DOHH2 (cell line): ENCODE measurements around the gene LRRC25.

Experiments used
- H3F3A ChIP-seq: fragments of 200-600 bp; sonication (generic), shearing (Covaris generic); 2 replicates; pipeline ENCODE4 v1.6.0; 2016; ENCODE audit warnings: antibody characterized with exemption, mild to moderate bottlenecking; ENCODE audit not compliant: control insufficient read depth, insufficient read depth
- H3K27ac ChIP-seq: fragments of 200-600 bp; sonication (generic); 2 replicates; pipeline ENCODE4 v1.5.1; 2014; ENCODE audit warnings: low read depth, mild to moderate bottlenecking, low read length, moderate library complexity
- H3K27me3 ChIP-seq: fragments of 200-600 bp; sonication (generic); 2 replicates; pipeline ENCODE4 v1.6.1; 2014; ENCODE audit warnings: mild to moderate bottlenecking, low read length, mixed read lengths; ENCODE audit not compliant: control insufficient read depth
- H3K36me3 ChIP-seq: fragments of 200-600 bp; sonication (generic); 2 replicates; pipeline ENCODE4 v1.6.1; 2014; ENCODE audit warnings: mild to moderate bottlenecking, low read length, moderate library complexity, mixed read lengths; ENCODE audit not compliant: control insufficient read depth
- H3K4me1 ChIP-seq: fragments of 200-600 bp; sonication (generic); 2 replicates; pipeline ENCODE4 v1.6.1; 2014; ENCODE audit warnings: mild to moderate bottlenecking, low read length, mixed read lengths; ENCODE audit not compliant: control insufficient read depth
- H3K4me2 ChIP-seq: fragments of 200-600 bp; sonication (generic); 2 replicates; pipeline ENCODE4 v1.6.0; 2014; ENCODE audit warnings: mild to moderate bottlenecking, low read length, moderate library complexity
- H3K4me3 ChIP-seq: fragments of 200-600 bp; sonication (generic); 2 replicates; pipeline ENCODE4 v1.5.1; 2014; ENCODE audit warnings: mild to moderate bottlenecking, low read length, mixed read lengths
- H3K79me2 ChIP-seq: fragments of 200-600 bp; sonication (generic); 2 replicates; pipeline ENCODE4 v1.6.1; 2014; ENCODE audit warnings: mild to moderate bottlenecking, low read length, mixed read lengths; ENCODE audit not compliant: control insufficient read depth
- H3K9me2 ChIP-seq: fragments of 200-600 bp; sonication (generic); replicated peaks from 2 replicates; pipeline ENCODE4 v1.6.1; 2014; ENCODE audit warnings: mild to moderate bottlenecking, low read length, mixed read lengths; ENCODE audit not compliant: control insufficient read depth
- H3K9me3 ChIP-seq: fragments of 200-600 bp; sonication (generic); 2 replicates; pipeline ENCODE4 v1.6.1; 2014; ENCODE audit warnings: antibody characterized with exemption, low read length, mixed read lengths; ENCODE audit not compliant: control insufficient read depth, insufficient read depth
- H4K20me1 ChIP-seq: fragments of 200-600 bp; sonication (generic); 2 replicates; pipeline ENCODE4 v1.6.0; 2014; ENCODE audit warnings: low read depth, mild to moderate bottlenecking, antibody characterized with exemption, low read length, moderate library complexity; ENCODE audit not compliant: control insufficient read depth, insufficient read depth
- CTCF ChIP-seq: fragments of 200-600 bp; sonication (generic); IDR thresholded peaks from one replicate; pipeline ENCODE4 v1.5.1; 2014; ENCODE audit warnings: antibody characterized with exemption, mild to moderate bottlenecking, low read depth, low read length; ENCODE audit not compliant: poor library complexity, severe bottlenecking
- EZH2phosphoT487 ChIP-seq: fragments of 200-600 bp; sonication (generic); IDR thresholded peaks from 2 replicates; pipeline ENCODE4 v1.6.1; 2017; ENCODE audit warnings: borderline replicate concordance, mild to moderate bottlenecking, antibody characterized with exemption, low read length, moderate library complexity, mixed read lengths

The LRRC25 gene

GRCh38 chr19:18436671-18437490, 39.5 kb upstream of the LRRC25 start:
- H3K79me2 ChIP-seq, result no peaks in the 10 kb centered on the region
- H3K4me2 ChIP-seq, result peak overlapping the region; percentile 97
- H3K4me1 ChIP-seq, result peaks cover 38% of the 10 kb centered on the region
- H4K20me1 ChIP-seq, result no peaks in the 10 kb centered on the region
- H3K36me3 ChIP-seq, result peaks cover 16% of the 10 kb centered on the region
- H3K9me2 ChIP-seq, result no peaks in the 10 kb centered on the region
- no peak for TF ChIP-seq CTCF
- TF ChIP-seq EZH2phosphoT487, result no peak
- H3K27me3 ChIP-seq, result no peaks in the 10 kb centered on the region
- no peaks in the 10 kb centered on the region for H3K9me3 ChIP-seq
- H3K4me3 ChIP-seq, result peak overlapping the region; percentile 73
- H3F3A ChIP-seq, result peaks cover 12% of the 10 kb centered on the region; the same call in 1 of the 2 replicates
- H3K27ac ChIP-seq, result no peak overlapping the region

GRCh38 chr19:18435842-18436670, 38.6 kb upstream of the LRRC25 start:
- Histone ChIP-seq H3K27me3 (no peaks in the 10 kb centered on the region), H3K79me2 (no peaks in the 10 kb centered on the region), H3K4me2 (peak overlapping the region; percentile 97), H3K27ac (no peak overlapping the region), H3K4me1 (peaks cover 43% of the 10 kb centered on the region), H3K36me3 (peaks cover 22% of the 10 kb centered on the region), H3F3A (peaks cover 12% of the 10 kb centered on the region; the same call in 1 of the 2 replicates), H3K9me3 (no peaks in the 10 kb centered on the region), H3K4me3 (peak overlapping the region; percentile 73; the same call in 1 of the 2 replicates), H3K9me2 (no peaks in the 10 kb centered on the region), H4K20me1 (no peaks in the 10 kb centered on the region)
- TF ChIP-seq CTCF (no peak), EZH2phosphoT487 (no peak)

GRCh38 chr19:18435178-18435841, 37.9 kb upstream of the LRRC25 start:
- Histone ChIP-seq H3K4me3 (no peak overlapping the region), H3K9me3 (no peaks in the 10 kb centered on the region), H3K79me2 (peaks cover 6% of the 10 kb centered on the region; the same call in 1 of the 2 replicates), H3K27ac (no peak overlapping the region), H3K27me3 (no peaks in the 10 kb centered on the region), H3K4me2 (no peak overlapping the region), H3K36me3 (peaks cover 30% of the 10 kb centered on the region), H4K20me1 (no peaks in the 10 kb centered on the region), H3K9me2 (no peaks in the 10 kb centered on the region), H3K4me1 (peaks cover 50% of the 10 kb centered on the region), H3F3A (peaks cover 8% of the 10 kb centered on the region; the same call in 1 of the 2 replicates)
- TF ChIP-seq EZH2phosphoT487, result no peak
- TF ChIP-seq CTCF, result no peak
